AG04449 (cell line): ENCODE measurements around the gene COL26A1.

Experiments used
- CTCF ChIA-PET: fragments of 350-600 bp; formaldehyde crosslinking; extraction: SDS; loops from one replicate; lab custom pipeline; 2021; ENCODE audit warnings: antibody characterized with exemption; lab: Yijun Ruan, JAX
- POLR2A ChIA-PET: fragments of 400-600, 350-600 bp; formaldehyde crosslinking; extraction: SDS; loops from one replicate; lab custom pipeline; 2020; ENCODE audit warnings: antibody characterized with exemption, inconsistent platforms; lab: Yijun Ruan, JAX
- DNase-seq: peaks from one replicate; pipeline ENCODE4 v3.0.0-alpha.2; 2010; ENCODE audit warnings: low read depth, low spot score
- H3K4me3 ChIP-seq: 2 replicates; pipeline ENCODE4 v1.5.1; 2011; ENCODE audit warnings: low read depth, mild to moderate bottlenecking, control low read depth, low read length
- CTCF ChIP-seq: IDR thresholded peaks from one replicate; pipeline ENCODE4 v1.5.1; 2011; ENCODE audit warnings: mild to moderate bottlenecking, moderate library complexity, low read length, control low read depth, inconsistent platforms; ENCODE audit not compliant: insufficient read depth; ENCODE audit errors: missing control alignments

COL26A1 gene

GRCh38 chr7:101419831-101420230 is 57.2 kb downstream of the COL26A1 start:
- no peak for TF ChIP-seq CTCF
- no peak overlapping the region for H3K4me3 ChIP-seq
- POLR2A ChIA-PET: no interaction called here
- CTCF ChIA-PET: interaction anchor here (6.8 kb wide), 1 partner anchor 9 kb away, joined by 36 read pairs; no protein-coding TSS in a partner anchor
- DNase-seq: no peak

DNA sequence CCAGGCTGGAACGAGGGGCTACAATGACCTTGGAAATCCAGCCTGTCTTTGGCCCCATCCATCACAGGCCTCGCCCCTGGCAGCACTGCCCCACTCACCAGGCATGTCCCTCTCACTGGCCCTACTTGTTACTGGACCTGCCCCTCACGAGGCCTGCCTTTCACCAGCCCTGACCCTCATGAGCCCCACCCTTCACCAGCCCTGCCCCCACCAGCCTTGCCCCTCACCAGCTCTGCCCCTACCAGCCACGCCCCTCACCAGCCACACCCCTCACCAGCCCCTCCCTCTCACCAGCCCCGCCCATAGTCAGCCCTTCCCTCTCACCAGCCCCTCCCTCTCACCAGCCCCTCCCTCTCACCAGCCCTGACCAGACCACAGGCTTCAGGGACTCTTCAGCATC is 57.8 kb downstream of the COL26A1 start:
- no peak for TF ChIP-seq CTCF
- H3K4me3 ChIP-seq: no peak overlapping the region
- ChIA-PET CTCF (interaction anchor here (6.8 kb wide), 1 partner anchor 9 kb away, joined by 36 read pairs; no protein-coding TSS in a partner anchor), POLR2A (no interaction called here)
- DNase-seq: no peak

DNA sequence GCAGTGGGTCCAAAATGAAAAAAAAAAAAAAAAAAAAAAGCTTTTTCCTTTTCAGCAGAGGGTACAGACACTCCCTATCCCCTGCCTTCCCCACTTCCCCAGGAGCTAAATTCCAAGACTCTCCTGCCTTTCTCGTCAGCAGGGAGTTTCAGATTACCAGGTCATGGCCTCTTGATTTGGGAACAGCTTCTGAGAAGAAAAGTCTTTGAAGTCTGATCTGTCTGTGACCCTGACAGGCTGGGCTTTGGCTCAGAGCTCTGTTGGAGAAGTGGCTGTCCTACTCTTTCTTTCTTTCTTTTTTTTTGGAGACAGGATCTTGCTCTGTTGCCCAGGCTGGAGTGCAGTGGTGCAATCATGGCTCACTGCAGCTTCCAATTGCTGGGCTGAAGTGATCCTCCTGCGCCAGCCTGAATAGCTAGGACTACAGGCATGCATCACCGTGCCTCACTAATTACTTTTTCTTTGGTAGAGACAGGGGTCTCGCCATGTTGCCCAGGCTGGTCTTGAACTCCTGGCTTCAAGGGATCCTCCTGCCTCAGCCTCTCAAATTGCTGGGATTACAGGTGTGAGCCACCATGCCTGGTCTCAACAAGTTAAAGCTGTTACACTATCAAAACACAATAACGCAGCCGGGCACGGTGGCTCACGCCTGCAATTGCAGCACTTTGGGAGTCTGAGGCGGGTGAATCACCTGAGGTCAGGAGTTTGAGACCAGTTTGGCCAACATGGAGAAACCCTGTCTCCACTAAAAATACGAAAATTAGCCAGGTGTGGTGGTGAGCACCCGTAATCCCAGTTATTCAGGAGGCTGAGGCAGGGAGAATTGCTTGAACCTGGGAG is 59.9 kb downstream of the COL26A1 start:
- no peak for TF ChIP-seq CTCF

DNA sequence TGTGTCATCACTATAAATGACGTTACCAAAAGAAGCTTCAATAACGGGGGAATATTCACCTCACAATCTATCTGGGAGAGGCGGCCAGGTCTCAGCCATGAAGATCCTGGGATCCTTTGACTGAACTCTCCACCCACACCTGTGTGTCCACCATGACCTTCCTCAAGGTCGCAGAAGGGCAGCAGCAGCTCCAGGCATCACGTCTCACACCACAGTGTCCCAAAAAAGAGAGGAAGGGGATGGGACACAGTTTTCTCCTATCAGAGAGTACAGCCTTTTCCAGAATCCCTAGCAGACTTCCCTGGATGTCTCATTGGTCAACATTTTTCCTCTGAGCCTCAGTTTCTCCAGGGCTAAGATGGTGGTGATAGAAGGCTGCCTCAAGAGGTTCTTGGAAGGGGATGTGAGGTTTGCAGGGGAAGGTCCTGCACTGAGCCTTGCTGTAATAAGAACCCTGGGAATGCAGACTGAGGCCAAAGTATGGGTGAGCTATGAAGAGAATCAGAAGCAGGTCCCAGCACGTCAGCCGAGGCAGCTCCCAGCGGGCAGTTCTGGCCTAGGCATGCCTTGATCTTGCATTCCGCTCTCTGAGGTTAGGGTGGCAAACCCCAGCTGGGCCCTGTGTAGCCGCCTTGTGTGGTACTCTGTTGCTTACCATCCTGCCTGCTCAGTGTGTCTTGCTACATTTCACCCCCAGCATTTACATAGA is 63.8 kb downstream of the COL26A1 start:
- ChIA-PET POLR2A (no interaction called here), CTCF (interaction anchor here (1.3 kb wide), 1 partner anchor 12 kb away, joined by 4 read pairs; no protein-coding TSS in a partner anchor)
- no peak overlapping the region for H3K4me3 ChIP-seq
- TF ChIP-seq CTCF: no peak
- DNase-seq: no peak

More for the DNA sequence above, 59.9 kb downstream of the COL26A1 start:
- POLR2A ChIA-PET: no interaction called here
- no peak for DNase-seq
- CTCF ChIA-PET: interaction anchor here (0.9 to 6.8 kb wide), 2 partner anchors 8 to 11 kb away, joined by 4 to 36 read pairs; no protein-coding TSS in a partner anchor
- H3K4me3 ChIP-seq: no peak overlapping the region

- no peak for TF ChIP-seq CTCF
- no peak for DNase-seq
- no peak overlapping the region for H3K4me3 ChIP-seq
- CTCF ChIA-PET: no interaction called here
- POLR2A ChIA-PET: no interaction called here
These were observed 65.6 kb downstream of the COL26A1 start for GRCh38 chr7:101428093-101428866.
